ENCODE results near the gene ANXA6. TPM values are rescaled to one million over a fixed set of nuclear protein-coding genes. Genes with fewer than 3 reads are reported as not detected.
A peak's percentile ranks its signal among the peaks of the same experiment; 100 is the strongest.

ANXA6 gene
- total RNA-seq, 2 experiments from 2014 or later: 322 to 332 TPM

DNA sequence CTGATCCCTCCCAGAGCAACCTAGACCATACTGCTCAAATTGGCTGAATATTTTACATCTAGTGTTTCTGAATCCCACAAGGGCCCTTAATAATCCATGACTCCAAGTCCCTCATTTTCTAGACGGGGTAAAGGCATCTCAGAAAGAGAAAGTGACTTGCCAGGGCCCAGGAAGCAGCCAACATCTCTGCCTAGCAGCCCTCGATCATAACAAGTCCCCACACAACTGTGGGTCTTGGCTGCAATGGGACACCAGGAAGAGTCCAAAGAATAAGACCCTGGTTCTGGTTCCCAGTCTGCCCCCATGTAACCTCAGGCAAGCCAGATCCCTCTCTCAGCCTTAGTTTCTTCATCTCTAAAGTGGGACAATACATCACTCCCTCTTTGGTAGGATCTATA lies 6.3 kb downstream of the ANXA6 start:
- ATAC-seq: no peak

DNA sequence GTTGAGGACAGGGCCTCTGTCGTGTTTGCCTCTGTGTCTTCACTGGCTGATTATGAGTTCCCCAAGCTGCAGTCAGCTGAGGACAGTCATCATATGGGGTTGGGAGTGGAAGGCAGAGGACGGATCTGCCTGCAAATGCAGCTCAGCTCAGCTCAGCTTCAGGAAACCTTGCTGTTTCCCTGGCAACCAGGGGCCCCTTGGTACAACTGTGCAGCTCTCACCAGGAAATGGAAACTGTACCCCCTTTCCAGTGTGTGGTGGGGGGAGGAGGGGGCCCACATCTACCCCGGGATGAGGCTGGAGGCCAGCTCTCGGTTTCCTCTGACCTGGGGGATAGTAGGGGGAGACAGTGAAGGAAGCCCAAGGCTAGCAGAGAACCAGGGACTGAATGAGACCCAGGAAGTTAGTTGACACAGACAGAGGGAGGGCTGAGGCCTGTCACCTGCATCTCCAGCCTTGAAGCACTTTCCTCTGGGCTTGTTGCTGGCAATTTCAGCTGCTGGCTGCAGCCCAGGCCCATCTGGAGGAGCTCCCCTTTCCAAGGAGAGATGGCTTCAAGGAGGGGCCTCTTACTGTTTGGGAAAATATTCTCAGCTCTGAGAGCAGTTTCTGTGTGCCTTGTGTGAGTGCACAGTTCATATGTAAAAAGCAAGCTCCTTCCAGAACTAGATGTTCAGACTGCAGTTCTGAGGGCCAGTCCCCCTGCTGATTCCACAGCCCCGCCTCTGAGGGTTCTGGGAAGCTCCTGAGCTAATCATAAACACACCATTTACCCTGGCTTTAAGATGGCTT lies 6.9 kb downstream of the ANXA6 start:
- H3K27ac Mint-ChIP-seq: peak overlapping the region; percentile 89
- H3K27me3 Mint-ChIP-seq: no peaks in the 10 kb centered on the region
- peaks cover 94% of the 10 kb centered on the region for H3K4me1 Mint-ChIP-seq
- ATAC-seq (peak; percentile 64), DNase-seq (peak; percentile 87)
- intact Hi-C loops (cut with DNase I, micrococcal nuclease): loop anchor here (1.0 to 10.0 kb wide), 9 partner anchors 62 to 624 kb away; partner anchors contain the start of genes G3BP1 (in 2 of the 2), ATOX1 (in 1 of the 2) and GM2A (in 1 of the 2)
- no peaks in the 10 kb centered on the region for H3K9me3 Mint-ChIP-seq (ENCODE audit: low read depth)
- peak overlapping the region; percentile 46 for H3K4me3 Mint-ChIP-seq
- POLR2A ChIA-PET: interaction anchor here (0.5 to 2.5 kb wide), 8 partner anchors 9 to 738 kb away, joined by 3 to 14 read pairs (median 6); partner anchors contain the start of gene CD74
- CTCF ChIA-PET: interaction anchor here (0.6 to 19.2 kb wide), 15 partner anchors 9 to 88 kb away, joined by 3 to 216 read pairs (median 3); no protein-coding TSS in a partner anchor
- H3K36me3 Mint-ChIP-seq (ENCODE audit: low read depth): peaks cover 48% of the 10 kb centered on the region

More for the DNA sequence above, 6.3 kb downstream of the ANXA6 start:
- H3K36me3 Mint-ChIP-seq (ENCODE audit: low read depth): peaks cover 48% of the 10 kb centered on the region
- CTCF ChIA-PET: interaction anchor here (0.6 to 19.2 kb wide), 8 partner anchors 10 to 95 kb away, joined by 3 to 216 read pairs (median 6); no protein-coding TSS in a partner anchor
- DNase-seq: peak; percentile 42
- peak overlapping the region; percentile 89 for H3K27ac Mint-ChIP-seq
- intact Hi-C loops (cut with DNase I, micrococcal nuclease): loop anchor here (1.0 to 10.0 kb wide), 8 partner anchors 62 to 624 kb away; partner anchors contain the start of genes G3BP1 (in 2 of the 2), ATOX1 (in 1 of the 2) and GM2A (in 1 of the 2)
- no peaks in the 10 kb centered on the region for H3K9me3 Mint-ChIP-seq (ENCODE audit: low read depth)
- POLR2A ChIA-PET: interaction anchor here (0.6 to 2.5 kb wide), 7 partner anchors 9 to 82 kb away, joined by 3 to 14 read pairs (median 4); no protein-coding TSS in a partner anchor
- H3K27me3 Mint-ChIP-seq: no peaks in the 10 kb centered on the region
- H3K4me3 Mint-ChIP-seq: peak overlapping the region; percentile 46
- H3K4me1 Mint-ChIP-seq: peaks cover 91% of the 10 kb centered on the region

DNA sequence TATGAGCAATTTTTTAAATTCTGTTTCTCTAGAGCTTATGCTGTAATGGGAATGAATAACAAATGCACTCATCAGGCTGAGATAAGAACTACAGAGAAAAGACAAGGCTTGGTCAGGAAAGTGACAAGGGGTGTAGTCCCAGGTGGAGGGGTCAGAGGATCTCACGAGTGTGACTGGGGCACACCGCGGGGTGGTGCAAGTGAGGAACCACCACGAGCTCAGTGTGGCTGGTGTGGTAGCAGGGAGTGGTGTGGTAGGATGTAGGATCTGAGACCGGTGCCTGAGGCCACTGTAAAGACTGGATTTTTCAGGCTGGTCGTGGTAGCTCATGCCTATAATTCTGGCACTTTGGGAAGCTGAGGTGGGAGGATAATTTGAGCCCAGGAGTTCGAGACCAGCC lies 9.0 kb downstream of the ANXA6 start:
- peak overlapping the region; percentile 81 for H3K27ac Mint-ChIP-seq
- H3K27me3 Mint-ChIP-seq: no peaks in the 10 kb centered on the region
- H3K9me3 Mint-ChIP-seq (ENCODE audit: low read depth): no peaks in the 10 kb centered on the region
- POLR2A ChIA-PET: interaction anchor here (0.5 kb wide), 1 partner anchor 31 kb away, joined by 3 read pairs; no protein-coding TSS in a partner anchor
- intact Hi-C loops (cut with DNase I, micrococcal nuclease): no loop called here
- H3K36me3 Mint-ChIP-seq (ENCODE audit: low read depth): peaks cover 51% of the 10 kb centered on the region
- peak; percentile 45 for DNase-seq
- no peak for ATAC-seq
- CTCF ChIA-PET: interaction anchor here (0.7 to 19.2 kb wide), 9 partner anchors 9 to 567 kb away, joined by 3 to 216 read pairs (median 3); no protein-coding TSS in a partner anchor
- H3K4me1 Mint-ChIP-seq: peaks cover 94% of the 10 kb centered on the region
- H3K4me3 Mint-ChIP-seq: no peak overlapping the region

DNA sequence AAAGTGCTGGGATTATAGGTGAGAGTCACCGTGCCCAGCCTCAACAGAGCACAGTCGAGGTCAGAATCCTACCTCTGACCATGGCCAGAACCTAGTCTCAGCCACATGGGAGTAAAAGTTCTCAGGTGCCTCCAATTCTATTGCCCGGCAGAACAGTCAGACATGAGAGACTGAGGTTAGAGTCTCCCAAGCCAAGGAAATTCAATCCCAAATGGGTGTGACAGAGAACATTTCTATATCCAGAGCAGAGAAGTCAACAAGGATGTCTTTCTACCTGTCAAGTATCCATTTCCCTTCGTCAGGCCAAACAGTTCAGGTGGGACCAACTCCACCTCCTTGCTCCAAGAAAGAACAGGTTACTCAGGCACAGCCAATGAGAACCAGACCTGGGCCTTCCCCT lies 10.5 kb downstream of the ANXA6 start:
- Mint-ChIP-seq H3K9me3 (ENCODE audit: low read depth) (no peaks in the 10 kb centered on the region), H3K4me1 (peaks cover 94% of the 10 kb centered on the region), H3K36me3 (ENCODE audit: low read depth) (peaks cover 48% of the 10 kb centered on the region), H3K27ac (peak overlapping the region; percentile 37), H3K4me3 (no peak overlapping the region), H3K27me3 (no peaks in the 10 kb centered on the region)
- CTCF ChIA-PET: interaction anchor here (4.2 to 19.2 kb wide), 2 partner anchors 17 to 20 kb away, joined by 35 to 216 read pairs; no protein-coding TSS in a partner anchor
- POLR2A ChIA-PET: no interaction called here
- ATAC-seq (no peak), DNase-seq (no peak)
- intact Hi-C loops (cut with DNase I, micrococcal nuclease): no loop called here

DNA sequence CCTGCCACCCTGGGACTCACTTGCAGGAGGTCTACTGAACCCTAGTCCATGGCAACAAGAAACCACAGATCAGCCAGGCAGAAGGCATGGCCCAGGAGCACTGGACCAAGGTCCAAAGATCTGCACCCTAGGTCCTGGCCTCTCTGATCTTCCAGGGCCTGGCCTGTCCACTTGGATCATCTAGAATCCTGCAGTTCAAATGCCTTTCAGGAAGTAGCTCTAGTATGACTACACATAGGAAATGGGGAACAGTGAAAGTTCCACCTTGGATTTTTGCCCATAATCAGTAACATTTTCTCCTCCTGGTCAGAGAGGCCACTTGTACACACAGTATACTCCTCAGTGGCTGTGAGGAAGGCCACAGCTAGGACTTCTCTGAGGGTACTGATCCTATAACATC lies 11.5 kb downstream of the ANXA6 start:
- DNase-seq (no peak), ATAC-seq (no peak)
- ChIA-PET CTCF (interaction anchor here (1.1 to 19.2 kb wide), 3 partner anchors 19 to 31 kb away, joined by 5 to 216 read pairs (median 9); no protein-coding TSS in a partner anchor), POLR2A (no interaction called here)
- peaks cover 94% of the 10 kb centered on the region for H3K4me1 Mint-ChIP-seq
- no peaks in the 10 kb centered on the region for H3K27me3 Mint-ChIP-seq
- H3K36me3 Mint-ChIP-seq (ENCODE audit: low read depth): peaks cover 58% of the 10 kb centered on the region
- H3K27ac Mint-ChIP-seq: peak overlapping the region; percentile 28
- intact Hi-C loops (cut with DNase I, micrococcal nuclease): no loop called here
- no peak overlapping the region for H3K4me3 Mint-ChIP-seq
- H3K9me3 Mint-ChIP-seq (ENCODE audit: low read depth): no peaks in the 10 kb centered on the region

DNA sequence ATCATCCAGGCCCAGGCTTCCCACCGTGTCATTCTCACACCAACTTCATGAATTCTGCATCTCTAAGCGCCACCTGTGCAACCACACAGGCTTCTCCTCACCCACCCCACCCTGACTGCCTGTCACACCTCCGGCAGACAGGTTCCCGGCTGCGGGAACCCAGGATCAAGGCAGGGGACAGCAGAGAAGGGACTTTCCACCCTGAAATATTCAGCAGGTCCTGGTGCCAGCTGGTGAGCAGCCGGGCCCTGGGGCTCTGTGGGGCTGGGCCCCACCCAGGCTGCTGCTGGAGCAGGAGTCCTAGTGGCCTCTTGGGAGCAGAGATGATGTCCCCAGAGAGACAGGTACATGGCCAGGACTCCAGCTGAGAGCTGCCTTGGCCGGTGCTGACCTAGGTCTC lies 12.7 kb downstream of the ANXA6 start:
- Mint-ChIP-seq H3K4me3 (no peak overlapping the region), H3K36me3 (ENCODE audit: low read depth) (peaks cover 57% of the 10 kb centered on the region), H3K27me3 (no peaks in the 10 kb centered on the region), H3K27ac (peak overlapping the region; percentile 19), H3K4me1 (peaks cover 93% of the 10 kb centered on the region), H3K9me3 (ENCODE audit: low read depth) (no peaks in the 10 kb centered on the region)
- POLR2A ChIA-PET: no interaction called here
- CTCF ChIA-PET: interaction anchor here (1.1 to 19.2 kb wide), 3 partner anchors 18 to 30 kb away, joined by 5 to 216 read pairs (median 9); no protein-coding TSS in a partner anchor
- ATAC-seq (no peak), DNase-seq (no peak)
- intact Hi-C loops (cut with DNase I, micrococcal nuclease): no loop called here

DNA sequence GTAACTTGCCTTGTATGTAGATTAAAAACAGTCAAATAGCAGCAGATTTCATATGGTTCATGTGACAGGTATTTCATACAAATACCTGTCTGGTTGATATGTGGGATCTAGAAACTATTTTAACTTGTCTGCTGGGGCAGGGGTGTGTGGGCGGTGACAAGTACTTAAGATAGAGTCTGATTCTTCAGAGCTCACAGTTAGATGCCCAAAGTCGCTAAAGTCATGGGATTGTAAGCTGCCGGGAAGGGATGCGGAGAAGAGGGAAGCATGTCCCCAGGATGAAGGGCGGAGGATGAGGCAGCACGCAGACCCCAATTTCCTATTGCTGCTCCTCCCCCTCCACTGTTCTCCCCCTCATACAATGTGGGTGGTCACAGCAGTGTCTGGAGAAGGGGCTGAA lies 13.3 kb downstream of the ANXA6 start:
- Mint-ChIP-seq H3K4me1 (peaks cover 93% of the 10 kb centered on the region), H3K9me3 (ENCODE audit: low read depth) (no peaks in the 10 kb centered on the region), H3K27ac (no peak overlapping the region), H3K27me3 (no peaks in the 10 kb centered on the region), H3K4me3 (no peak overlapping the region), H3K36me3 (ENCODE audit: low read depth) (peaks cover 58% of the 10 kb centered on the region)
- POLR2A ChIA-PET: no interaction called here
- CTCF ChIA-PET: interaction anchor here (1.0 to 19.2 kb wide), 3 partner anchors 13 to 19 kb away, joined by 4 to 216 read pairs (median 54); partner anchors contain the start of gene ANXA6
- intact Hi-C loops (cut with DNase I, micrococcal nuclease): no loop called here
- ATAC-seq: no peak
- peak; percentile 21 for DNase-seq

DNA sequence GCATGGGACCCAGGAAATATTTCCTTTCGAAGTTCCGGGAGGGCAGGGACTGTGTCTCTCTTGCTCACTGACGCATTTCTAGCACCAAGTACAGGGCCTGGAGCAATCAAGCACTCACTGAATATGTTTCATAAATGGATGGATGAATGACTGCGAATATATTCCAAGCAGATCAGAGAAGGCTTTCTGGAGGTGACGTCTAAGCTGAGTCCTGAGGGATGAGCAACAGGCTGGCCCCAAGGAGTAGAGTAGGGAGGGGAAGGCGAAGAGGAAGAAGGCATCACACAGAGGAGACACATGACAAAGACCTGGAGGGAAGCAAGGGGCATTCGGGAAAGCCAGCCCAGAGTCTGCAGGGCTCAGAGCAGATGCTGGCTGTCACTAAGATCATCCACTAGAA lies 13.9 kb downstream of the ANXA6 start:
- H3K9me3 Mint-ChIP-seq (ENCODE audit: low read depth): no peaks in the 10 kb centered on the region
- H3K36me3 Mint-ChIP-seq (ENCODE audit: low read depth): peaks cover 60% of the 10 kb centered on the region
- CTCF ChIA-PET: interaction anchor here (1.0 to 19.2 kb wide), 3 partner anchors 14 to 19 kb away, joined by 4 to 216 read pairs (median 54); partner anchors contain the start of gene ANXA6
- intact Hi-C loops (cut with DNase I, micrococcal nuclease): no loop called here
- DNase-seq (no peak), ATAC-seq (no peak)
- H3K27ac Mint-ChIP-seq: peak overlapping the region; percentile 10
- H3K27me3 Mint-ChIP-seq: no peaks in the 10 kb centered on the region
- H3K4me3 Mint-ChIP-seq: no peak overlapping the region
- POLR2A ChIA-PET: no interaction called here
- peaks cover 94% of the 10 kb centered on the region for H3K4me1 Mint-ChIP-seq

DNA sequence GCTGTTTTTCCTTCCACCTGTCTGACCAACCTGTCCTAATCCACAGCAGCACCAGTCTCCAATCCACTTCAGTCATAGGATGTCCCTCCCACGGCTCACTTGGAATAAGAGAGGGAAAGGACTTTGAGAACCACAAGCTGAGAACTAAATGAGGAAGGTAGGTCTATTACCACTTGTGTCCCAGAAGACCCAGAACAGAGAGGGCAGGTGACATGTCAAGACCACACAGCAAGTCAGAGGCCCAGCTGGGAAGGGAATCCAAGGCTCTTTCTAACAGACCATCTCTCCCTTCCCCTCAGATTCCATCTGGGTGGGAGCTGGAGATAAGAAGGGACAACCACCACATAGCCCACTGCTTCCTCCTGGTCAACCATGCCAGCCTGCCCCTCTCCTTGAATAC lies 14.6 kb downstream of the ANXA6 start:
- peak overlapping the region; percentile 82 for H3K27ac Mint-ChIP-seq
- H3K4me3 Mint-ChIP-seq: no peak overlapping the region
- DNase-seq (no peak), ATAC-seq (no peak)
- no peaks in the 10 kb centered on the region for H3K9me3 Mint-ChIP-seq (ENCODE audit: low read depth)
- intact Hi-C loops (cut with DNase I, micrococcal nuclease): no loop called here
- peaks cover 94% of the 10 kb centered on the region for H3K4me1 Mint-ChIP-seq
- CTCF ChIA-PET: interaction anchor here (1.9 to 19.2 kb wide), 4 partner anchors 14 to 28 kb away, joined by 16 to 216 read pairs (median 35); partner anchors contain the start of gene ANXA6
- peaks cover 60% of the 10 kb centered on the region for H3K36me3 Mint-ChIP-seq (ENCODE audit: low read depth)
- no peaks in the 10 kb centered on the region for H3K27me3 Mint-ChIP-seq
- POLR2A ChIA-PET: interaction anchor here (1.0 to 2.2 kb wide), 2 partner anchors 8 to 25 kb away, joined by 3 to 14 read pairs; no protein-coding TSS in a partner anchor

DNA sequence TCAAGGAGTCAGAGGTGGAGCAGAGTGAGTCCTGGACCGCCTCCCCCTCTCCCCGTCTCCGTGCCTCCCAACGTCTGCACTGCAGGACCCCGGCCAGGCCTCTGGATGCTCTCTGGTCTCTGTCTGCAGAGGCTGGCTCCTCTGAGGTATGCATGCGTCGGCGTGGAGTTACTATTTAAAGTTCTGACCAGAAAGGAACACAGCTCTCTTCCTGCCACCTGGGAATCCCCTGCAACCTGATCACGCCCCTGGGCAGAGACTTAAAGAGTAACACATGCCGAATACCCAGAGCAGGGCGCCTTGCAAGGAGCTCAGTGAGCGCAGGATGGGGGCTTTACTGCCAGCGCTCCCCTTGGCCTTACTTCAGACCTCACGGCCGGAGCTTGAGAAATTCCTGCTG lies 16.0 kb downstream of the ANXA6 start:
- DNase-seq (peak; percentile 82), ATAC-seq (peak; percentile 94)
- Mint-ChIP-seq H3K4me3 (peak overlapping the region; percentile 64), H3K4me1 (peaks cover 85% of the 10 kb centered on the region), H3K27ac (peak overlapping the region; percentile 82), H3K36me3 (ENCODE audit: low read depth) (peaks cover 61% of the 10 kb centered on the region), H3K9me3 (ENCODE audit: low read depth) (no peaks in the 10 kb centered on the region), H3K27me3 (no peaks in the 10 kb centered on the region)
- intact Hi-C loops (cut with DNase I, micrococcal nuclease): no loop called here
- POLR2A ChIA-PET: interaction anchor here (0.6 to 2.2 kb wide), 6 partner anchors 9 to 1184 kb away, joined by 4 to 14 read pairs (median 6); no protein-coding TSS in a partner anchor
- CTCF ChIA-PET: interaction anchor here (0.8 to 19.2 kb wide), 11 partner anchors 9 to 377 kb away, joined by 3 to 216 read pairs (median 4); partner anchors contain the start of genes ANXA6 and TNIP1

Measured in activated CD4-positive, alpha-beta T cell treated with anti-CD3 and anti-CD28 coated beads for 36 hours (primary cell).